ENCODE results near the gene NPTX2. TPM values are rescaled to one million over a fixed set of nuclear protein-coding genes. Genes with fewer than 3 reads are reported as not detected.

Gene NPTX2
- total RNA-seq, 4 donors from 2014 or later, result 1.0 to 11.0 (median 6.7) TPM

DNA sequence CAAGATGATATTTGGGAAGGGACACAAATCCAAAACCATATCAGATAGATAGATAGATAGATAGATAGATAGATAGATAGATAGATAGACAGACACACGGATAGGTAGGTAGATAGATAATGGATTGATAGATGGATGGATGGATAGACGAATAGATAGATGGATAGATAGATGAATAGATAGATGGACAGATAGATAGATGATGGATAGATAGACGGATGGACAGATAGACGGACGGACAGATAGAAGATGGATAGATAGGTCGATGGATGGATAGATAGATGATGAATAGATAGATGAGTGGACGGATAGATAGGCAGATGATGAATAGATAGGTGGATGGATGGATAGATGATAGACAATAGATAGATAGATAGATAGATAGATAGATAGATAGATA lies 39.8 kb downstream of the NPTX2 start:
- TF ChIP-seq, protein P1, sequence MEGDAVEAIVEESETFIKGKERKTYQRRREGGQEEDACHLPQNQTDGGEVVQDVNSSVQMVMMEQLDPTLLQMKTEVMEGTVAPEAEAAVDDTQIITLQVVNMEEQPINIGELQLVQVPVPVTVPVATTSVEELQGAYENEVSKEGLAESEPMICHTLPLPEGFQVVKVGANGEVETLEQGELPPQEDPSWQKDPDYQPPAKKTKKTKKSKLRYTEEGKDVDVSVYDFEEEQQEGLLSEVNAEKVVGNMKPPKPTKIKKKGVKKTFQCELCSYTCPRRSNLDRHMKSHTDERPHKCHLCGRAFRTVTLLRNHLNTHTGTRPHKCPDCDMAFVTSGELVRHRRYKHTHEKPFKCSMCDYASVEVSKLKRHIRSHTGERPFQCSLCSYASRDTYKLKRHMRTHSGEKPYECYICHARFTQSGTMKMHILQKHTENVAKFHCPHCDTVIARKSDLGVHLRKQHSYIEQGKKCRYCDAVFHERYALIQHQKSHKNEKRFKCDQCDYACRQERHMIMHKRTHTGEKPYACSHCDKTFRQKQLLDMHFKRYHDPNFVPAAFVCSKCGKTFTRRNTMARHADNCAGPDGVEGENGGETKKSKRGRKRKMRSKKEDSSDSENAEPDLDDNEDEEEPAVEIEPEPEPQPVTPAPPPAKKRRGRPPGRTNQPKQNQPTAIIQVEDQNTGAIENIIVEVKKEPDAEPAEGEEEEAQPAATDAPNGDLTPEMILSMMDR (IDR thresholded peaks at IDR 0.05; ENCODE audit: low read depth), result no peak

DNA sequence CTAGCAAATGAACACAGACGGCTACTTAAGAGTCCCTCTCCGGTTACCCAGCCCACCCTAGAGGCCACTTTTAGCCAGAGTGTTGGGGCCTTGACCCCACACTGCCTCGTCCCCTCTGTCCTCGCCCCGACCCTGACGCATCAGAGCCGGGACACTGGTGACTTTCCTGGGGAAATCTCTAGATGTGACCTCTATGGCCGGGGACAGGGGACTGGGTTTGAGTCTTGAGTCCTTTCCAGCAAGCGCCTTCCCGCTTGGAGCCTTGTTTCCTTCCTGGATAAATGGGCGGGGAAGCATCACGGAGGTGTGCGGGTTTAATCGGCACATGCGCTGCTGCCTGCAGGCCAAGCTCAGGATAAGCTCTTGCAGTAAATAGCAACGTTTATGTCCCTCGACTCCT lies 40.7 kb downstream of the NPTX2 start:
- TF ChIP-seq, protein P1 (IDR thresholded peaks at IDR 0.05; ENCODE audit: low read depth), result no peak

DNA sequence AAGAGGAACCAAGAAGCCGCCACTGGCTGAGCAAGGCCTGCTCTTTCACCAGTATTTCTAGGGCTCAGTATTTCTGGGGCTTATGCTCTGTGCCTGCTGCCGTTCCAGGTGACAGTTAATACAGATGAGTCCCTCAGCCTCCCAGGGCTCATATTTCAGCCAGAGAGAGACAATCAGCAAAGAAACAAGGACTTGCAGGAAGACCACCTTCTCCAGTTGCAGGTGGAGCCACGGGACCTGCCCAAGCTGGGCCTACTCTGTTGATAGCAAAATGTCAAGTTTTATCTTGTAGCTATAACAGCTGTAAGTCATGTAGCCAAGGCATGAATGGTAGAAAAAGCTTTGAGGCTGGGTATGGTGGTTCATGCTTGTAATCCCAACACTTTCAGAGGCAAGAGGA lies 42.7 kb downstream of the NPTX2 start:
- TF ChIP-seq, protein P1 (IDR thresholded peaks at IDR 0.05; ENCODE audit: low read depth), result no peak

DNA sequence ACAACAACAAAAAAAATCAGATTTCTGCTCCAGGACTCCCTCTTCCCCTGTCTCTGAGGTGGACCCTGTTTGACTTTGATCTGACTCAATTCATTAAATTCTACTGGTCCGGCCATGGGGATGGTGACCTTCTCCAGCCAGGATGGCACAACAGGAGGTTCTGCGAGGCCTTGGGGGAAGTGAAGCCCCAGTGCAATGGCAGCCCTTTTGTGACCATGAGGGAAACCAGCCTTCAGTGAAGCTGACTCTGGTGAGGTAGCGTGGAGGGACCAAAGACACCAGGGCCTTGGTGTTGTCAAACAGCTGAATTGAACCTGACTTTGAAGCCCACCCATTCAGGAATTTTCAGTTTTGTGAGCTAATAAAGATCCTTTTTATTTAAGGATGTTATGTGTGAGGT lies 44.5 kb downstream of the NPTX2 start:
- TF ChIP-seq, protein P1 (IDR thresholded peaks at IDR 0.05; ENCODE audit: low read depth), result no peak

DNA sequence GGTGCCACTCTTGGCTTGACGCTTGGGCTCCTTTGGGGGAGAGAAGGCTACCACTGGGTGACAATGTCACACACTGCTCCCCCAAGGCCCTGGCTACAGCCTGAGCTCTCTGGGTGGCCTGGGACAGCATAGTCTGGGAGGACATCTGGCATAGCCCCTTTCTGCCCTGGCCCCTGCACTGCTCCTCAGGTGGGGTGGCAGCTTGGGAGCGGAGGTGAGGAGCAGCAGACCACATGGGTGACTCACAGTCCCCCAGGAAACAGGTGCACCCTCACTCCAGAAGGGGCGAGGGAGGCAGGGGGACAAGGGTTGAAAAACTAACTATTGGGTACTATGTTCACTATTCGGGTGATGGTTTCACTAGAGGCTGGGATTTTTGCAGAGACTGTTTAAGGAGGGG lies 45.2 kb downstream of the NPTX2 start:
- TF ChIP-seq, protein P1 (IDR thresholded peaks at IDR 0.05; ENCODE audit: low read depth), result no peak

DNA sequence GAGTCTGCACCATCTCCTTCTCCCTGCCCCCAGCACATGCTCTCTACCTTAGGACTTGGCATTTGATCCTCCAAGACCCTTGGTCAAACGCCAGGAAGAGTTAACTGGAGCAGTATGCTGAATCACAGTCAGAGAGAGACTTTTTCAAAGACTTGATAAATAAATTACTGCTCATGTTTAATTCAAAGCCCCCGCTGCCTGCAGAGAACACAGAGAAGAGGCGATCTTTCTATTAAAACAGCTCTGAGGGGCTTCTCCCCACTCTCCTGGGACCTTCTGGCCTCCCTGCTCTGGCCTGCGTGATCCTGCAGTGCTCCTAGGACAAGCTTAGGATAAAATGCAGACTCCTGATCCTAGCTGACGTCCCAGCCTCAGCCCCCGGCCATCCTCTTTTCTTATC lies 47.8 kb downstream of the NPTX2 start:
- TF ChIP-seq, protein P1 (IDR thresholded peaks at IDR 0.05; ENCODE audit: low read depth), result no peak

DNA sequence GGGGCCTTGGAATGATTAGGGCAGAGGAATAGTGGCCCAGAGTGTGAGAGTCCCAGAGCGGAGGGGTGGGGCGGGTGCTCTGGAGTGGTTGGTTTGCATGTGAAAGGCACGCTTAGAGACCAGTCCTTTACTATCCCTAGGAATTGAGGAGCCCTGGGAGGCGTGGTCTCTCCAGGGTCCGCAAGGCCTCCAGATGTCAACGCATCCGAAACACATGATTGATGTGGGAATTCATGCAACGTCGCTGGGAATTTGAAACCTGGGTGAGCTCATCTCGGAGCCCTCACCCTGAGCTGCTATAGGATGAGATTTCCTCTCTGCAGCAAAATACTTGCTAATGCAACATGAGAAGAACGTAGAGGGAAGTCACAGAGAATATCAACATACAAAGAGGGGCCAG lies 51.2 kb downstream of the NPTX2 start:
- TF ChIP-seq, protein P1 (IDR thresholded peaks at IDR 0.05; ENCODE audit: low read depth), result no peak
